ENCODE results near the gene ING2. TPM values are rescaled to one million over a fixed set of nuclear protein-coding genes. Genes with fewer than 3 reads are reported as not detected.
A peak's percentile ranks its signal among the peaks of the same experiment; 100 is the strongest.

Gene ING2
- total and polyA plus RNA-seq, 10 of the 15 experiments (the other 5 are each of a cell fraction or from before 2014, with no cell fraction given), result 3.3 to 16.1 (median 10.9) TPM

DNA sequence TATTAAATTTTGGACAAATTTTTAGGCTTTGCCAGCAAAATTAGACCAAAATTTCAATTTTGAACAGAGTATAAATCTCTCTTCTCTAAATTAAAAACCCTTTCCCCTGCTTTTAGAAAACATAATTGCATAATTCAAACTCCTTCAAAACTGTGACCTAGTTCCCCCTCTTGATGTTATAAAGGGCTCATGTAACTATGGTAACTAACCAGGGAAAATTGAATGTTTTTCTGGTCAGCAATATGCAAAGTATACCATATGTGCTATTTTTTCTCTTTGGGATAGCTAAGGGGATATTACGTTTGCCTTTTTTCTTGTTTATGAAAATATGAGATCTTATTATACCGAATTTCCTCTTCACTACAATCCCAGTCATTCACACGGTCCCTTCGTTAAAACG, 5.1 kb upstream of the ING2 start:
- peaks cover 9% of the 10 kb centered on the region for H3K79me2 ChIP-seq (ENCODE audit: control insufficient read depth, insufficient read depth, low read length)
- H3K4me2 ChIP-seq (ENCODE audit: control insufficient read depth, insufficient read depth), result no peak overlapping the region
- POLR2A ChIA-PET, result interaction anchor here (1.0 kb wide), 1 partner anchor 55 kb away, joined by 3 read pairs; the partner anchor contains the start of gene CDKN2AIP
- no TSS peak for BruUV-seq (replicated peaks)
- no peaks in the 10 kb centered on the region for H4K20me1 ChIP-seq (ENCODE audit: control insufficient read depth, insufficient read depth)
- H3K27me3 ChIP-seq (replicated peaks in 1 of 2; ENCODE audit: control insufficient read depth in 2 of 2, insufficient read depth in 2 of 2, low read length in 1 of 2), result no peaks in the 10 kb centered on the region
- 68% methylated on average over 5 of the region's 5 CpGs for WGBS (ENCODE audit: insufficient coverage, insufficient replicate concordance, low lambda C conversion rate, missing lambda C conversion rate)
- no peak overlapping the region for H3K4me3 ChIP-seq
- H3K36me3 ChIP-seq (ENCODE audit: control insufficient read depth in 2 of 2, insufficient read depth in 2 of 2, low read length in 1 of 2), result no peaks in the 10 kb centered on the region; a peak in 1 of 4 replicates
- no peaks in the 10 kb centered on the region for H3K9me3 ChIP-seq (replicated peaks; ENCODE audit: control insufficient read depth, insufficient read depth, low read length)
- H3K9ac ChIP-seq (ENCODE audit: control insufficient read depth, insufficient read depth, low read length), result no peak overlapping the region
- H2AFZ ChIP-seq (ENCODE audit: control insufficient read depth, low read depth, low read length), result no peak overlapping the region
- FAIRE-seq, result peak; percentile 49
- TF ChIP-seq MEF2A (IDR thresholded peaks at IDR 0.05; ENCODE audit: insufficient read depth, low read depth, low read length) (no peak), BMI1 (IDR thresholded peaks at IDR 0.05; ENCODE audit: borderline replicate concordance) (peak; percentile 55; the same call in 1 of the 2 replicates)
- intact Hi-C loops (cut with micrococcal nuclease; ENCODE audit: unreplicated experiment), result loop anchor here (5.0 to 10.0 kb wide), 3 partner anchors 215 to 582 kb away; partner anchors contain the start of gene DCTD
- peaks cover 3% of the 10 kb centered on the region; the same call in 1 of the 2 replicates for H3K4me1 ChIP-seq (ENCODE audit: control insufficient read depth, insufficient read depth, low read length)
- CTCF ChIA-PET, result no interaction called here
- H3K27ac ChIP-seq (ENCODE audit: control insufficient read depth, insufficient read depth), result no peak overlapping the region
- SMC1A ChIA-PET (ENCODE audit: uncharacterized antibody, unreplicated experiment), result interaction anchor here (1.6 kb wide), 1 partner anchor 9 kb away, joined by 5 read pairs; no protein-coding TSS in a partner anchor
- in situ Hi-C loops (cut with MboI), result no loop called here
- no peak for ATAC-seq
- RAD21 ChIA-PET (ENCODE audit: unreplicated experiment), result no interaction called here
- no peak for DNase-seq (ENCODE audit: low read depth, low spot score)

DNA sequence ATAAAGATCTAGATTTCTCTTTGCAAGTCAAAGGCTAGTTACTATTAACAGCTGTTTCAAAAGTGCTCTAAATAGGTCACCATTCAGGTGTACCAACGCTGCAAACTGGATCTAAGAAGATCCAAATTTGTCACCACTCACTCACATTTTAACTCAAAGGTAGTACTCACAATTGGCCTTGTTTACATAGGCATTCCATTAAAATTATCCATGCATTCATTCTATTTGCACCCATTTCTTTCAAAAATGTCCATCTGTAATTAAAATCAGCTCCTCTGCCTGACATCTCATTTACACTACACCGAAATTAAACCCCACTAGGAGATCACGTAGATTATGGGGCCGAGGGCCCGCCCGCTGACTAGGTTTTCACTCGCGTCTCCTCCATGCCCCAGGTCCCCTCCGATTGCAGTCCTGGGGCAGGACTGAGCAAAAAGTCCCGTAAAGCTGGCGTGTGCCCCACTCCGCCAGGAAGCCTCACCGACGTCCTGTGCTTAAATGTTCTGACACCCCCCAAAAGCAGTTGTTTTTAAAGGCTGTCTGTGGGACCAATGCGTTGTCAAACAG, 1.3 kb upstream of the ING2 start:
- TSS peak; percentile 69 for BruUV-seq (replicated peaks)
- H3K27ac ChIP-seq (ENCODE audit: control insufficient read depth, insufficient read depth), result peak overlapping the region; percentile 84
- intact Hi-C loops (cut with micrococcal nuclease; ENCODE audit: unreplicated experiment) (loop anchor here (2.0 to 10.0 kb wide), 5 partner anchors 59 to 586 kb away; partner anchors contain the start of genes CDKN2AIP, DCTD, RWDD4 and TRAPPC11), in situ Hi-C loops (cut with MboI) (no loop called here)
- no peaks in the 10 kb centered on the region for H3K27me3 ChIP-seq (replicated peaks in 1 of 2; ENCODE audit: control insufficient read depth in 2 of 2, insufficient read depth in 2 of 2, low read length in 1 of 2)
- no peaks in the 10 kb centered on the region; a peak in 1 of 4 replicates for H3K36me3 ChIP-seq (ENCODE audit: control insufficient read depth in 2 of 2, insufficient read depth in 2 of 2, low read length in 1 of 2)
- ATAC-seq, result no peak
- peak overlapping the region; percentile 83 for H3K4me2 ChIP-seq (ENCODE audit: control insufficient read depth, insufficient read depth)
- ChIA-PET RAD21 (ENCODE audit: unreplicated experiment) (interaction anchor here (1.2 kb wide), 1 partner anchor 30 kb away, joined by 3 read pairs; no protein-coding TSS in a partner anchor), SMC1A (ENCODE audit: uncharacterized antibody, unreplicated experiment) (interaction anchor here (0.8 to 1.2 kb wide), 2 partner anchors 12 to 60 kb away, joined by 3 to 4 read pairs; no protein-coding TSS in a partner anchor), POLR2A (interaction anchor here (0.6 to 2.3 kb wide), 6 partner anchors 10 to 980 kb away, joined by 3 to 8 read pairs (median 4); partner anchors contain the start of gene CDKN2AIP), CTCF (interaction anchor here (0.7 to 2.8 kb wide), 3 partner anchors 11 to 107 kb away, joined by 3 to 7 read pairs (median 7); no protein-coding TSS in a partner anchor)
- 2% methylated on average over 15 of the region's 15 CpGs for WGBS (ENCODE audit: insufficient coverage, insufficient replicate concordance, low lambda C conversion rate, missing lambda C conversion rate)
- FAIRE-seq, result no peak
- peaks cover 3% of the 10 kb centered on the region; the same call in 1 of the 2 replicates for H3K4me1 ChIP-seq (ENCODE audit: control insufficient read depth, insufficient read depth, low read length)
- no peaks in the 10 kb centered on the region for H3K9me3 ChIP-seq (replicated peaks; ENCODE audit: control insufficient read depth, insufficient read depth, low read length)
- peak overlapping the region; percentile 82 for H3K4me3 ChIP-seq
- peak; percentile 8 for DNase-seq (ENCODE audit: low read depth, low spot score)
- peak overlapping the region; percentile 74 for H2AFZ ChIP-seq (ENCODE audit: control insufficient read depth, low read depth, low read length)
- no peaks in the 10 kb centered on the region for H4K20me1 ChIP-seq (ENCODE audit: control insufficient read depth, insufficient read depth)
- peaks cover 26% of the 10 kb centered on the region for H3K79me2 ChIP-seq (ENCODE audit: control insufficient read depth, insufficient read depth, low read length)
- H3K9ac ChIP-seq (ENCODE audit: control insufficient read depth, insufficient read depth, low read length), result peak overlapping the region; percentile 85
- no peak for TF ChIP-seq SMC3 (IDR thresholded peaks at IDR 0.05; ENCODE audit: borderline replicate concordance, low read length)
- TF ChIP-seq MTA3 (IDR thresholded peaks at IDR 0.05; ENCODE audit: borderline replicate concordance, low read length), result no peak
- TF ChIP-seq, protein P1, sequence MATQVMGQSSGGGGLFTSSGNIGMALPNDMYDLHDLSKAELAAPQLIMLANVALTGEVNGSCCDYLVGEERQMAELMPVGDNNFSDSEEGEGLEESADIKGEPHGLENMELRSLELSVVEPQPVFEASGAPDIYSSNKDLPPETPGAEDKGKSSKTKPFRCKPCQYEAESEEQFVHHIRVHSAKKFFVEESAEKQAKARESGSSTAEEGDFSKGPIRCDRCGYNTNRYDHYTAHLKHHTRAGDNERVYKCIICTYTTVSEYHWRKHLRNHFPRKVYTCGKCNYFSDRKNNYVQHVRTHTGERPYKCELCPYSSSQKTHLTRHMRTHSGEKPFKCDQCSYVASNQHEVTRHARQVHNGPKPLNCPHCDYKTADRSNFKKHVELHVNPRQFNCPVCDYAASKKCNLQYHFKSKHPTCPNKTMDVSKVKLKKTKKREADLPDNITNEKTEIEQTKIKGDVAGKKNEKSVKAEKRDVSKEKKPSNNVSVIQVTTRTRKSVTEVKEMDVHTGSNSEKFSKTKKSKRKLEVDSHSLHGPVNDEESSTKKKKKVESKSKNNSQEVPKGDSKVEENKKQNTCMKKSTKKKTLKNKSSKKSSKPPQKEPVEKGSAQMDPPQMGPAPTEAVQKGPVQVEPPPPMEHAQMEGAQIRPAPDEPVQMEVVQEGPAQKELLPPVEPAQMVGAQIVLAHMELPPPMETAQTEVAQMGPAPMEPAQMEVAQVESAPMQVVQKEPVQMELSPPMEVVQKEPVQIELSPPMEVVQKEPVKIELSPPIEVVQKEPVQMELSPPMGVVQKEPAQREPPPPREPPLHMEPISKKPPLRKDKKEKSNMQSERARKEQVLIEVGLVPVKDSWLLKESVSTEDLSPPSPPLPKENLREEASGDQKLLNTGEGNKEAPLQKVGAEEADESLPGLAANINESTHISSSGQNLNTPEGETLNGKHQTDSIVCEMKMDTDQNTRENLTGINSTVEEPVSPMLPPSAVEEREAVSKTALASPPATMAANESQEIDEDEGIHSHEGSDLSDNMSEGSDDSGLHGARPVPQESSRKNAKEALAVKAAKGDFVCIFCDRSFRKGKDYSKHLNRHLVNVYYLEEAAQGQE (IDR thresholded peaks at IDR 0.05; ENCODE audit: low read depth, low read length), result no peak
- TF ChIP-seq SUZ12 (IDR thresholded peaks at IDR 0.05; ENCODE audit: unreplicated experiment), result no peak
- TF ChIP-seq, protein P2, sequence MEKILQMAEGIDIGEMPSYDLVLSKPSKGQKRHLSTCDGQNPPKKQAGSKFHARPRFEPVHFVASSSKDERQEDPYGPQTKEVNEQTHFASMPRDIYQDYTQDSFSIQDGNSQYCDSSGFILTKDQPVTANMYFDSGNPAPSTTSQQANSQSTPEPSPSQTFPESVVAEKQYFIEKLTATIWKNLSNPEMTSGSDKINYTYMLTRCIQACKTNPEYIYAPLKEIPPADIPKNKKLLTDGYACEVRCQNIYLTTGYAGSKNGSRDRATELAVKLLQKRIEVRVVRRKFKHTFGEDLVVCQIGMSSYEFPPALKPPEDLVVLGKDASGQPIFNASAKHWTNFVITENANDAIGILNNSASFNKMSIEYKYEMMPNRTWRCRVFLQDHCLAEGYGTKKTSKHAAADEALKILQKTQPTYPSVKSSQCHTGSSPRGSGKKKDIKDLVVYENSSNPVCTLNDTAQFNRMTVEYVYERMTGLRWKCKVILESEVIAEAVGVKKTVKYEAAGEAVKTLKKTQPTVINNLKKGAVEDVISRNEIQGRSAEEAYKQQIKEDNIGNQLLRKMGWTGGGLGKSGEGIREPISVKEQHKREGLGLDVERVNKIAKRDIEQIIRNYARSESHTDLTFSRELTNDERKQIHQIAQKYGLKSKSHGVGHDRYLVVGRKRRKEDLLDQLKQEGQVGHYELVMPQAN (conservative IDR thresholded peaks at IDR 0.05), result no peak
- TF ChIP-seq IKZF1 (conservative IDR thresholded peaks at IDR 0.05), result no peak
- TF ChIP-seq EGR1 (IDR thresholded peaks at IDR 0.05; ENCODE audit: borderline replicate concordance in 1 of 2, low read depth in 2 of 2, low read length in 2 of 2), result 0 out of 3 replicates have a peak, but pooled peaks of 1 of the 2 experiments have one; percentile 1
- peak; percentile 52; the same call in 1 of the 2 replicates for TF ChIP-seq PML (IDR thresholded peaks at IDR 0.05; ENCODE audit: low read length)
